Keratinocyte (primary cell): ENCODE results near the gene ITGB4. TPM values are rescaled to one million over a fixed set of nuclear protein-coding genes. Genes with fewer than 3 reads are reported as not detected.

ENCODE experiments used
- DNase-seq: peaks from one replicate; pipeline ENCODE4 v3.0.0-alpha.2; 2011; ENCODE audit warnings: low read depth, missing footprints, low spot score
- FAIRE-seq: peaks from 2 replicates; lab custom pipeline; 2011; peaks lifted over from hg19 to GRCh38; lab: Jason Lieb, UNC
- H2AFZ ChIP-seq: 2 replicates; pipeline ENCODE4 v1.6.0; 2012; ENCODE audit warnings: low read length, control low read depth, inconsistent platforms; ENCODE audit not compliant: control insufficient read depth
- H3K27ac ChIP-seq: 2 replicates; pipeline ENCODE4 v1.5.1; 2011; ENCODE audit warnings: low read length; ENCODE audit not compliant: control insufficient read depth, insufficient read depth
- H3K27me3 ChIP-seq: 3 replicates; pipeline ENCODE4 v1.6.0; 2011; ENCODE audit warnings: low read length; ENCODE audit not compliant: control insufficient read depth, insufficient read depth; ENCODE audit errors: extremely low read depth
- H3K36me3 ChIP-seq, 2 experiments: 2 replicates in 1 of 2; 3 replicates in 1 of 2; pipeline ENCODE4 v1.5.1; 2011; ENCODE audit warnings: low read length in 2 of 2, mild to moderate bottlenecking in 1 of 2; ENCODE audit not compliant: control insufficient read depth in 2 of 2, insufficient read depth in 2 of 2; ENCODE audit errors: extremely low read depth in 1 of 2
- H3K4me1 ChIP-seq: 3 replicates; pipeline ENCODE4 v1.5.1; 2011; ENCODE audit warnings: low read length; ENCODE audit not compliant: control insufficient read depth, insufficient read depth; ENCODE audit errors: extremely low read depth
- H3K4me2 ChIP-seq: 3 replicates; pipeline ENCODE4 v1.6.0; 2011; ENCODE audit warnings: low read depth, low read length; ENCODE audit not compliant: control insufficient read depth, insufficient read depth; ENCODE audit errors: extremely low read depth
- H3K4me3 ChIP-seq, 3 experiments: fragments of 200-600 bp in 1 of 3; sonication (generic) in 1 of 3; 2 replicates in 2 of 3; 3 replicates in 1 of 3; pipeline ENCODE4 v1.5.1; 2011 to 2016; ENCODE audit warnings: low read length in 3 of 3, mild to moderate bottlenecking in 3 of 3, control low read depth in 2 of 3, inconsistent platforms in 1 of 3, low read depth in 1 of 3, mixed read lengths in 1 of 3, mixed run types in 1 of 3, moderate library complexity in 1 of 3; ENCODE audit not compliant: control insufficient read depth in 2 of 3, insufficient read depth in 2 of 3; ENCODE audit errors: extremely low read depth in 1 of 3
- H3K79me2 ChIP-seq: 2 replicates; pipeline ENCODE4 v1.6.0; 2012; ENCODE audit warnings: low read length; ENCODE audit not compliant: control insufficient read depth, insufficient read depth
- H3K9ac ChIP-seq: 3 replicates; pipeline ENCODE4 v1.6.0; 2011; ENCODE audit warnings: low read length; ENCODE audit not compliant: control insufficient read depth, insufficient read depth; ENCODE audit errors: extremely low read depth
- H3K9me1 ChIP-seq: 3 replicates; pipeline ENCODE4 v1.6.0; 2011; ENCODE audit warnings: low read length; ENCODE audit not compliant: control insufficient read depth, insufficient read depth; ENCODE audit errors: extremely low read depth
- H3K9me3 ChIP-seq: 2 replicates; pipeline ENCODE4 v1.5.1; 2012; ENCODE audit warnings: low read depth, low read length; ENCODE audit not compliant: control insufficient read depth
- H4K20me1 ChIP-seq: 3 replicates; pipeline ENCODE4 v1.6.0; 2011; ENCODE audit warnings: low read length; ENCODE audit not compliant: control insufficient read depth, insufficient read depth; ENCODE audit errors: extremely low read depth
- EZH2 ChIP-seq: IDR thresholded peaks from one replicate; pipeline ENCODE4 v1.6.1; 2012; ENCODE audit warnings: inconsistent platforms, mild to moderate bottlenecking, low read length, moderate library complexity
- dilution Hi-C: fragments of 300-500 bp; cut with MboI; formaldehyde crosslinking; loops from one replicate; pipeline ENCODE4 v1.7.0; 2020; ENCODE audit warnings: low sequenced_read_pairs; ENCODE audit not compliant: extremely low pct_ligation_motif_present
- polyA plus RNA-seq, 5 experiments: library from polyadenylated mRNA; depleted of rRNA in 3 of 5; stranded (reverse) in 3 of 5; stranded (forward) in 1 of 5; unstranded in 1 of 5; fragments of >200 nt; gene quantifications; 1 replicate in 1 of 5; 2 replicates in 3 of 5; 3 replicates in 1 of 5; pipeline versions ENCODE4 v1.2.1 to v1.2.3, GENCODE V29; 2011 to 2012; ENCODE audit warnings: missing spikeins in 2 of 5, low read depth in 1 of 5, low replicate concordance in 1 of 5
- TF ChIP-seq, protein P1 (sequence below), 3 experiments: IDR thresholded peaks in 1 of 3; conservative IDR thresholded peaks in 1 of 3; optimal IDR thresholded peaks in 1 of 3; 2 replicates in 2 of 3; 3 replicates in 1 of 3; pipeline versions ENCODE3 to v1.5.1; 2011; ENCODE audit warnings: low read length in 3 of 3, mild to moderate bottlenecking in 3 of 3, moderate library complexity in 2 of 3, control low read depth in 1 of 3, inconsistent platforms in 1 of 3; ENCODE audit not compliant: insufficient read depth in 2 of 3; ENCODE audit errors: extremely low read depth in 1 of 3

ITGB4 gene
- polyA plus RNA-seq, 1 donor (not counting 4 experiments of a cell fraction or from before 2014, with no cell fraction given): 761 TPM

DNA sequence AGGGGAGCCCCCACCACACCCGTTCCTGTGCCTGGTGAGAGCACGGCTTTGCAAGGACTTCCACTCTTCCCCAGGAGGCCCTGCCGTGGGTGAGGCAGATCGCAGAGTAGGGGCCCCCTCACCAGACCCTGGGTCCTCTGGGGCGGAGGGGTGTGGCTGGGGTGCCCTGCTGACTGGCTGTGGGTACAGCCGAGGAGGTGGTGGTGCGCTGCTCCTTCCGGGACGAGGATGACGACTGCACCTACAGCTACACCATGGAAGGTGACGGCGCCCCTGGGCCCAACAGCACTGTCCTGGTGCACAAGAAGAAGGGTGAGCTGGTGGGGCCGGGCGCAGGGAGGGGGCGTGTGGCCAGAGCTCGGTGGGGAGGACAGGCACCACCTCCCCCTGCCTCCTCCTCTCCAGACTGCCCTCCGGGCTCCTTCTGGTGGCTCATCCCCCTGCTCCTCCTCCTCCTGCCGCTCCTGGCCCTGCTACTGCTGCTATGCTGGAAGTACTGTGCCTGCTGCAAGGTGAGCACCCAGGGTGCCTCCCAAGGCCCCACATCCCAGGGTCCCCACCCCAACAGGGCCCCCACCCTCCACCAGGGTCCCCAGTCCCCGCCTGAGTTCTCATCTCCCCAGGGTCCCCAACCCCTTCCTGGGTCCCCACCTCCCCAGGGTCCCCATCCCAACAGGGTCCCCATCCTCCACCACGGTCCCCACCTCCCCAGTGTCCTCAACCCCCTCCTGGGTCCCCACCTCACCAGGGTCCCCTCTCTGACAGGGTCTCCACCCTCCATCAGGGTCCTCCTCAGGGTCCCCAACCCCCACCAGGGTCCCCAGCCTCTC, 16.1 kb downstream of the ITGB4 start:
- H3K27ac ChIP-seq: no peak overlapping the region
- peaks cover 65 to 81% of the 10 kb centered on the region in 2 experiments for H3K36me3 ChIP-seq
- dilution Hi-C loops: no loop called here
- no peak overlapping the region for H3K4me2 ChIP-seq
- TF ChIP-seq EZH2: no peak
- TF ChIP-seq, protein P1, sequence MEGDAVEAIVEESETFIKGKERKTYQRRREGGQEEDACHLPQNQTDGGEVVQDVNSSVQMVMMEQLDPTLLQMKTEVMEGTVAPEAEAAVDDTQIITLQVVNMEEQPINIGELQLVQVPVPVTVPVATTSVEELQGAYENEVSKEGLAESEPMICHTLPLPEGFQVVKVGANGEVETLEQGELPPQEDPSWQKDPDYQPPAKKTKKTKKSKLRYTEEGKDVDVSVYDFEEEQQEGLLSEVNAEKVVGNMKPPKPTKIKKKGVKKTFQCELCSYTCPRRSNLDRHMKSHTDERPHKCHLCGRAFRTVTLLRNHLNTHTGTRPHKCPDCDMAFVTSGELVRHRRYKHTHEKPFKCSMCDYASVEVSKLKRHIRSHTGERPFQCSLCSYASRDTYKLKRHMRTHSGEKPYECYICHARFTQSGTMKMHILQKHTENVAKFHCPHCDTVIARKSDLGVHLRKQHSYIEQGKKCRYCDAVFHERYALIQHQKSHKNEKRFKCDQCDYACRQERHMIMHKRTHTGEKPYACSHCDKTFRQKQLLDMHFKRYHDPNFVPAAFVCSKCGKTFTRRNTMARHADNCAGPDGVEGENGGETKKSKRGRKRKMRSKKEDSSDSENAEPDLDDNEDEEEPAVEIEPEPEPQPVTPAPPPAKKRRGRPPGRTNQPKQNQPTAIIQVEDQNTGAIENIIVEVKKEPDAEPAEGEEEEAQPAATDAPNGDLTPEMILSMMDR (optimal IDR thresholded peaks at IDR 0.05 in 1 of 3, IDR thresholded peaks at IDR 0.05 in 1 of 3, conservative IDR thresholded peaks at IDR 0.05 in 1 of 3; ENCODE audit: extremely low read depth in 1 of 3, insufficient read depth in 2 of 3, low read length in 3 of 3): no peak
- H3K79me2 ChIP-seq: peaks cover 74% of the 10 kb centered on the region
- H3K9me3 ChIP-seq: no peaks in the 10 kb centered on the region
- FAIRE-seq (no peak), DNase-seq (no peak)
- H2AFZ ChIP-seq: no peak overlapping the region
- H3K4me1 ChIP-seq: no peaks in the 10 kb centered on the region
- peaks cover 82% of the 10 kb centered on the region for H4K20me1 ChIP-seq
- no peaks in the 10 kb centered on the region for H3K9me1 ChIP-seq
- no peaks in the 10 kb centered on the region for H3K27me3 ChIP-seq
- H3K9ac ChIP-seq: no peak overlapping the region
- H3K4me3 ChIP-seq: no peak overlapping the region

DNA sequence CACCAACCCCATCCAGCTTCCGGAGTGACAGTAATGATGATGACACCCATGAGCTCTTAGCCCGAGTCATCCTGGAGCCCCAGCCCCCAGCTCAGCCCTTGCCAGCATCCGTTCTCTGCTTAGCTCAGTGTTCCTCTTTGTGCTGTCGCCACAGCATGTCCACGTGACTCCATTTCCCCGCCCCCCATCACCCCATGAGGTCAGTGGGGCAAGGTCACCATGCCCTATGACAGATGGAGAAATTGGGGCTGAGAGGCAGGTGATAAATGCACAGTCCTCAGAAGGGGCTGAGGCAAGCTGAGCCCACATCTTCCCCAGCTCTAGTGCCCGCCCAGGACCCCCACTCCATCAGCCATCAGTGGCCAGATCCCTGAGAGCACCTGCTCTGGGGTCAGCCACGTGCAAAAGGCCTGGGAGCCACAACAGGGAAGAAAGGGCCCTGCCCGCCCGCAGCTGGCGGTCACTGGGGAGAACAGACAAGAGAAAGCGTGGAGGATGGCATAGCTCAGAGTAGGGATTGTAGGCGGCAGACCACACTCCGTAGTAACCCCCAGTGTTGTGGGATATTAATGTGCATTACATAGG, 17.1 kb downstream of the ITGB4 start:
- Histone ChIP-seq H4K20me1 (peaks cover 84% of the 10 kb centered on the region), H3K9me3 (no peaks in the 10 kb centered on the region), H3K27me3 (no peaks in the 10 kb centered on the region), H3K36me3 (peaks cover 69 to 83% of the 10 kb centered on the region in 2 experiments), H3K27ac (no peak overlapping the region), H3K9me1 (no peaks in the 10 kb centered on the region), H3K4me2 (no peak overlapping the region), H3K4me1 (no peaks in the 10 kb centered on the region), H3K79me2 (peaks cover 75% of the 10 kb centered on the region), H3K4me3 (no peak overlapping the region), H2AFZ (no peak overlapping the region), H3K9ac (no peak overlapping the region)
- TF ChIP-seq, protein P1 (optimal IDR thresholded peaks at IDR 0.05 in 1 of 3, IDR thresholded peaks at IDR 0.05 in 1 of 3, conservative IDR thresholded peaks at IDR 0.05 in 1 of 3; ENCODE audit: extremely low read depth in 1 of 3, insufficient read depth in 2 of 3, low read length in 3 of 3): no peak
- no peak for TF ChIP-seq EZH2
- DNase-seq (no peak), FAIRE-seq (no peak)
- dilution Hi-C loops: no loop called here
